ENCODE data around the gene LRFN3.

DNA sequence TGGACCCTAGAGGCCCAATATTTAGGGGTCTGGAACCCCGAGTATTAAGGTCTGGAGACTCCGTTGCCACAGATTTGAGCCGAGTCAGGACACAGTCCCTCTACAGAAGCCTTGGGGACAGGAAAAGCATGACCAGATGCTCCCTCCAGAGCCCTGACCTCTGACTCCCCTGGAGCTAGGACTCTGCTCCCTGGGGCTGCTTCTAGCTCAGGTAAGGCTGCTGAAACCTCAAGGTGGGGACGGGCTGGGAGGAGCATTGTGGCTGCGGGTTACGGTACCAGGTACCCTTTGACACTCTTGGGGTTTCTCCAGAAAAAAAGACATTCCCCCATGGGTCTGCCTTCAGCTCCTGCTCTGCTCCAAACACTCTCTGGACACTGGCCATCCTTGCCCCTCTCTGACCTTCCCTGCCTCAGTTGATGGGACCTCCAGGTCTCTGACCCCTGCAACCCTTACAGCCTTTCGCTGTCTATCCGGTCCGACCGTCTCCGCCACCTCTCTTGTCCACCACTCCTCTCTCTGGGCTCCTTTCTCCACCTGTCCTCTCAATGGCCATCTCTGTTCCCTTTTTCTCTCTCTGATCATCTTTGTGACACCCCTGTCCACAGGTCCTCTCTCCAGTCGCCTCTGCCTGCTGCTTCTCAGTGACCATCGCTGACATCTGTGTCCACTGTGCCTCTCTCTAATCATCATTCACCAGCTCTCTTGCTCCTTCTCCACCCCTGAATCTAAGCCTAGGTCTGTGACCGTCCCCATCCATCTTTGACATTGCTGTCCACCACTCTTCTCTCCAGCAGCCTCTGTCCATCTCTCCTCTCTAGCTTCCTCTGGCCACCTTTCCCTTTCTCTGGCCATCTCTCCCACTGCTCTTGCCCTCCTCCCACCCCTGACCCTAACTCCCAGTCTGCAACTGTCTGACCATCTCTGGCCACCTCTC is 1.4 kb downstream of the LRFN3 start:
- TF ChIP-seq POLR2A (IDR thresholded peaks at IDR 0.05; ENCODE audit: low read depth, low read length) (no peak), POLR2AphosphoS5 (IDR thresholded peaks at IDR 0.05; ENCODE audit: low read depth, low read length) (no peak)
